NT2/D1 (cell line): ENCODE results near the gene METTL25B.

Source experiments
- DNase-seq: peaks from one replicate; pipeline ENCODE4 v3.0.0-alpha.2; 2011; ENCODE audit warnings: low read depth, low spot score
- H3K27me3 ChIP-seq: 2 replicates; pipeline ENCODE4 v1.6.0; 2011; ENCODE audit warnings: mild to moderate bottlenecking; ENCODE audit not compliant: insufficient read length, insufficient read depth
- H3K36me3 ChIP-seq: 2 replicates; pipeline ENCODE4 v1.6.1; 2011; ENCODE audit warnings: mild to moderate bottlenecking, low read length, mixed read lengths; ENCODE audit not compliant: insufficient read depth, insufficient read length
- H3K4me1 ChIP-seq: 2 replicates; pipeline ENCODE4 v1.5.1; 2011; ENCODE audit not compliant: insufficient read depth, insufficient read length
- H3K4me3 ChIP-seq: 2 replicates; pipeline ENCODE4 v1.5.1; 2011; ENCODE audit warnings: low read depth; ENCODE audit not compliant: insufficient read length
- H3K9ac ChIP-seq: 2 replicates; pipeline ENCODE4 v1.6.0; 2011; ENCODE audit warnings: low read depth; ENCODE audit not compliant: insufficient read length
- H3K9me3 ChIP-seq: 2 replicates; pipeline ENCODE4 v1.5.1; 2011; ENCODE audit warnings: mild to moderate bottlenecking, low read length; ENCODE audit not compliant: insufficient read depth
- SUZ12 ChIP-seq: IDR thresholded peaks from 2 replicates; pipeline ENCODE4 v1.6.1; 2011; ENCODE audit not compliant: insufficient read length, insufficient read depth; ENCODE audit errors: extremely low read depth
- YY1 ChIP-seq: IDR thresholded peaks from 2 replicates; pipeline ENCODE4 v1.6.1; 2011; ENCODE audit not compliant: insufficient read length, insufficient read depth
- ZNF274 ChIP-seq: IDR thresholded peaks from 2 replicates; pipeline ENCODE4 v1.6.1; 2011; ENCODE audit warnings: mild to moderate bottlenecking, low read depth, low read length

The METTL25B gene

GRCh38 chr1:156707417-156708217 is 20.7 kb upstream of the METTL25B start:
- Histone ChIP-seq H3K36me3 (peaks cover 17% of the 10 kb centered on the region), H3K9ac (peak overlapping the region; percentile 96), H3K4me1 (peaks cover 43% of the 10 kb centered on the region), H3K9me3 (no peaks in the 10 kb centered on the region), H3K4me3 (peak overlapping the region; percentile 91), H3K27me3 (no peaks in the 10 kb centered on the region)
- TF ChIP-seq SUZ12, result no peak
- no peak for TF ChIP-seq ZNF274
- TF ChIP-seq YY1, result peak; percentile 24
- DNase-seq, result no peak

GRCh38 chr1:156708218-156708661 is 20.0 kb upstream of the METTL25B start:
- H3K9ac ChIP-seq, result peak overlapping the region; percentile 96
- no peak for DNase-seq
- H3K27me3 ChIP-seq, result no peaks in the 10 kb centered on the region
- peaks cover 11% of the 10 kb centered on the region for H3K36me3 ChIP-seq
- peak overlapping the region; percentile 91 for H3K4me3 ChIP-seq
- H3K4me1 ChIP-seq, result peaks cover 41% of the 10 kb centered on the region
- TF ChIP-seq YY1, result no peak
- no peak for TF ChIP-seq SUZ12
- TF ChIP-seq ZNF274, result no peak
- no peaks in the 10 kb centered on the region for H3K9me3 ChIP-seq

GRCh38 chr1:156709031-156709430 is 19.2 kb upstream of the METTL25B start:
- no peaks in the 10 kb centered on the region for H3K9me3 ChIP-seq
- H3K27me3 ChIP-seq, result no peaks in the 10 kb centered on the region
- H3K36me3 ChIP-seq, result peaks cover 3% of the 10 kb centered on the region
- H3K4me3 ChIP-seq, result peak overlapping the region; percentile 1
- no peak for DNase-seq
- H3K4me1 ChIP-seq, result peaks cover 37% of the 10 kb centered on the region
- TF ChIP-seq ZNF274, result no peak
- no peak for TF ChIP-seq SUZ12
- TF ChIP-seq YY1, result no peak
- H3K9ac ChIP-seq, result peak overlapping the region; percentile 96

GRCh38 chr1:156709757-156710489 is 18.3 kb upstream of the METTL25B start:
- Histone ChIP-seq H3K9me3 (no peaks in the 10 kb centered on the region), H3K4me3 (no peak overlapping the region), H3K4me1 (peaks cover 37% of the 10 kb centered on the region), H3K9ac (peak overlapping the region; percentile 96), H3K36me3 (no peaks in the 10 kb centered on the region), H3K27me3 (no peaks in the 10 kb centered on the region)
- no peak for DNase-seq
- TF ChIP-seq ZNF274 (no peak), SUZ12 (no peak), YY1 (no peak)

GRCh38 chr1:156711011-156711817 is 17.1 kb upstream of the METTL25B start:
- TF ChIP-seq SUZ12, result no peak
- no peak for TF ChIP-seq YY1
- TF ChIP-seq ZNF274, result no peak
- Histone ChIP-seq H3K4me3 (no peak overlapping the region), H3K9me3 (no peaks in the 10 kb centered on the region), H3K27me3 (no peaks in the 10 kb centered on the region), H3K4me1 (peaks cover 37% of the 10 kb centered on the region), H3K36me3 (no peaks in the 10 kb centered on the region), H3K9ac (peak overlapping the region; percentile 71)
- DNase-seq, result no peak

GRCh38 chr1:156712626-156713025 is 15.6 kb upstream of the METTL25B start:
- Histone ChIP-seq H3K9me3 (no peaks in the 10 kb centered on the region), H3K4me3 (no peak overlapping the region), H3K27me3 (no peaks in the 10 kb centered on the region), H3K36me3 (no peaks in the 10 kb centered on the region), H3K4me1 (peaks cover 37% of the 10 kb centered on the region), H3K9ac (peak overlapping the region; percentile 57)
- no peak for DNase-seq
- TF ChIP-seq SUZ12 (no peak), ZNF274 (no peak), YY1 (no peak)
